ENCODE results near the gene SLC25A13. TPM values are rescaled to one million over a fixed set of nuclear protein-coding genes. Genes with fewer than 3 reads are reported as not detected.

Gene SLC25A13
- total RNA-seq, 1 experiment from 2014 or later: 71.7 TPM

- no peak overlapping the region for H2BK5ac ChIP-seq (ENCODE audit: insufficient read length, low read length)
- H4K8ac ChIP-seq (replicated peaks; ENCODE audit: insufficient read length, low read depth, low read length): no peak overlapping the region
- H3K14ac ChIP-seq (ENCODE audit: insufficient read depth, low read length): no peak overlapping the region
- Mint-ChIP-seq H3K9me3 (peaks cover 2% of the 10 kb centered on the region in 2 experiments; a peak in 3 of 5 replicates), H3K27ac (no peak overlapping the region), H3K27me3 (ENCODE audit: low read depth) (no peaks in the 10 kb centered on the region), H3K36me3 (ENCODE audit: insufficient read depth in 1 of 3, low read depth in 3 of 3) (peaks cover 23 to 32% (median 24%) of the 10 kb centered on the region in 3 experiments), H3K4me3 (no peak overlapping the region), H3K4me1 (no peaks in the 10 kb centered on the region)
- H3K79me1 ChIP-seq (ENCODE audit: insufficient read depth, low read depth, low read length, poor library complexity, severe bottlenecking): no peaks in the 10 kb centered on the region
- H3K4me1 ChIP-seq (ENCODE audit: insufficient read depth, low read length): no peaks in the 10 kb centered on the region
- DNase-seq: no peak
- H3K18ac ChIP-seq (ENCODE audit: insufficient read length, low read depth, low read length): no peak overlapping the region
- no peak overlapping the region for H4K5ac ChIP-seq (ENCODE audit: insufficient read length, low read depth, low read length)
- H3K27ac ChIP-seq (ENCODE audit: insufficient read length, low read depth, low read length): no peak overlapping the region
- H2AK5ac ChIP-seq (ENCODE audit: insufficient read length, low read length): no peak overlapping the region
- no peak overlapping the region for H2BK15ac ChIP-seq (ENCODE audit: low read depth, low read length)
- no peak overlapping the region for H3K4me2 ChIP-seq (ENCODE audit: insufficient read depth, insufficient read length, low read length)
- no peaks in the 10 kb centered on the region for H3K79me2 ChIP-seq (ENCODE audit: insufficient read depth, low read length)
- TF ChIP-seq CTCF (conservative IDR thresholded peaks at IDR 0.05): no peak
- no peak overlapping the region for H3K4ac ChIP-seq (ENCODE audit: low read depth, low read length)
- H2BK12ac ChIP-seq (ENCODE audit: insufficient read length, low read depth, low read length): no peak overlapping the region
- H3K23me2 ChIP-seq (ENCODE audit: insufficient read length, low read depth, low read length, poor library complexity, severe bottlenecking): no peaks in the 10 kb centered on the region
- H3K9ac ChIP-seq (ENCODE audit: extremely low read depth, insufficient read length, low read length): no peak overlapping the region
- H3T11ph ChIP-seq (ENCODE audit: low read length): no peak overlapping the region
- H3K27me3 ChIP-seq (ENCODE audit: insufficient read depth, low read length): no peaks in the 10 kb centered on the region
- H4K91ac ChIP-seq (ENCODE audit: insufficient read length, low read depth, low read length): no peak overlapping the region
- no CpG with 5 or more reads among the region's 4 CpGs for WGBS (ENCODE audit: extremely low coverage, insufficient read length, low lambda C conversion rate)
- H2BK120ac ChIP-seq (ENCODE audit: low read depth, low read length, poor library complexity, severe bottlenecking): no peak overlapping the region
- H3K9me3 ChIP-seq (ENCODE audit: control insufficient read depth, low read depth, low read length): no peaks in the 10 kb centered on the region
- H2BK20ac ChIP-seq (ENCODE audit: low read depth, low read length, poor library complexity, severe bottlenecking): no peak overlapping the region
- H2AFZ ChIP-seq (ENCODE audit: low read length): no peak overlapping the region
- no peaks in the 10 kb centered on the region for H4K20me1 ChIP-seq (ENCODE audit: control insufficient read depth, insufficient read depth, insufficient read length)
- no peak overlapping the region for H3K56ac ChIP-seq (ENCODE audit: insufficient read length, low read depth, low read length)
- H3K23ac ChIP-seq (ENCODE audit: insufficient read length, low read depth, low read length): no peak overlapping the region
Measured at GRCh38 chr7:96277921-96278320, 44.0 kb downstream of the SLC25A13 start.

Measured in H9 (cell line).